22Rv1 (cell line): ENCODE measurements around the gene ACTG1.

Experiments used
- CTCF ChIP-seq: fragments of 450-650 bp; IDR thresholded peaks from 2 replicates; pipeline ENCODE4 v1.5.1; 2017; ENCODE audit warnings: mild to moderate bottlenecking
- ZFX ChIP-seq: fragments of 450-650 bp; IDR thresholded peaks from 2 replicates; pipeline ENCODE4 v1.6.1; 2017; ENCODE audit warnings: antibody characterized with exemption, borderline replicate concordance

DNA sequence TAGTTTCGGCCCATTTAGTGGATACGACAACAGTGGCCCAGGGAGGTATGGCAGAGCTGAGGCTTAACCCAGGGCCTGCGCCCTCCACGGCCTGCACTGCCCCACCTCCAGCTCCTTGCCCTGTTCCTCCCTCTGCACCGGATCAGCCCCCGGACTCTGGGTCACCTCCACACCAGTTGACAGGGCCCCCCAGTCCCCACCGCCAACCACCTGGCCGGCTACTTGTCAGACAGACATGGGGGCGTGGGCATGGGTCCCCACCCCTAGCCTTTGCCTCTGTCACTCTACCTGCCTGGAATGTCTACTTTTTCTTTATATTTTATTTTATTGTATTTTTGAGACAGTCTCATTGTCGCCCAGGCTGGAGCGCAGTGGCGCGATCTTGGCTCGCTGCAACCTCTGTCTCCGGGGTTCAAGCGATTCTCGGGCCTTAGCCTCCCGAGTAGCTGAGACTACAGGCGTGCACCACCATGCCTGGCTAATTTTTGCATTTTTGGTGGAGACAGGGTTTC lies 3.0 kb upstream of the ACTG1 start:
- TF ChIP-seq CTCF (no peak), ZFX (no peak)
